Measurements from ENCODE around the gene NKX6-2.

GRCh38 chr10:132808383-132809231 lies 22.7 kb upstream of the NKX6-2 start:
- no peak for TF ChIP-seq CTCF (IDR thresholded peaks at IDR 0.05)
- TF ChIP-seq POLR2A (IDR thresholded peaks at IDR 0.05): no peak
